HG03060 (cell line): ENCODE measurements around the gene MIA2.
"Not testable (repeated sequence)": the region's sequence is repeated elsewhere in the genome, so short reads cannot be mapped to it uniquely, and the experiment has no call there.

ENCODE experiments used
- ATAC-seq: cut with Tn5 transposase; IDR thresholded peaks from one replicate; pipeline ENCODE4 v1.9.1; 2021; ENCODE audit warnings: low read depth, moderate number of reproducible peaks; ENCODE audit not compliant: unreplicated experiment

MIA2 gene

GRCh38 chr14:39233680-39234326, at the start of gene MIA2:
Gene MIA2, plus strand, starts transcription at chr14:39233915. Its CDS starts 200 bp downstream, at chr14:39234115.
- no peak for ATAC-seq

- no peak for ATAC-seq
Measured at GRCh38 chr14:39184628-39185255, 49.0 kb upstream of the MIA2 start.

GRCh38 chr14:39185256-39186049, 48.3 kb upstream of the MIA2 start:
- ATAC-seq, result no peak

DNA sequence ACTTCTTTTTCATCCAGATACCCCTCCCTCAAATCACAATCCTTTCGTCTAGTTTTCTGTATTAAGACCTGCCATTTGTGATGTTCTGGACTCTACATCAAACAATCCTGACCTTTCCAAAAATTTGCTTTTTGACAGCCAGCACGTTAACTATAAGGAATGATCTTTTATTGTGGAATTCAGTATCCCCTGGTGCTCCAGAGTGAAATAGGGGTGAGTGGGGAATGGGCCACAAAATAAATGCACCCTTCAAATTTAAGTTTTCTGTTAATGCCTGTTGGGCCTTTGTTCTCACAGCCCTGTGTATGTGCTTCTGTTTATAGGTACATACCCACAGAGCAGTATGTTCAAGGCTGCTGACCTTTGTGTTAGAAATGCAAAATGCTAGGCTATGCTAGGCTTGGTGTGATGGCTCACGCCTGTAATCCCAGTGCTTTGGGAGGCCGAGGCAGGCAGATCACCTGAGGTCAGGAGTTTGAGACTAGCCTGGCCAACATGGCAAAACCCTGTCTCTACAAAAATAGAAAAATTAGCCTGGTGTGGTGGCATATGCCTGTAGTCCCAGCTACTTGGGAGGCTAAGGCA, 46.7 kb upstream of the MIA2 start:
- no peak for ATAC-seq

GRCh38 chr14:39203659-39204606, 29.8 kb upstream of the MIA2 start:
- ATAC-seq, result no peak

DNA sequence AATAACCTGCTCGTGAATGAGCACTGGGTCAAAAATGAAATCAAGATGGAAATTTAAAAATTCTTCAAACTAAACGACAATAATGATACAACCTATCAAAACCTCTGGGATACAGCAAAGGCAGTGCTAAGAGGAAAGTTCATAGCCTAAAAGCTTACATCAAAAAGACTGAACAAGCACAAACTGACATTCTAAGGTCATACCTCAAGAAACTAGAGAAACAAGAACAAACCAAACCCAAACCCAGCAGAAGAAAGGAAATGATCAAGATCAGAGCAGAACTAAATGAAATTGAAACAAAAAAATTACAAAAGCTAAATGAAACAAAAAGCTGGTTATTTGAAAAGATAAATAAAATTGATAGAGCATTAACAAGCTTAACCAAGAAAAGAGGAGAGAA, 26.3 kb upstream of the MIA2 start:
- not testable (repeated sequence) for ATAC-seq

DNA sequence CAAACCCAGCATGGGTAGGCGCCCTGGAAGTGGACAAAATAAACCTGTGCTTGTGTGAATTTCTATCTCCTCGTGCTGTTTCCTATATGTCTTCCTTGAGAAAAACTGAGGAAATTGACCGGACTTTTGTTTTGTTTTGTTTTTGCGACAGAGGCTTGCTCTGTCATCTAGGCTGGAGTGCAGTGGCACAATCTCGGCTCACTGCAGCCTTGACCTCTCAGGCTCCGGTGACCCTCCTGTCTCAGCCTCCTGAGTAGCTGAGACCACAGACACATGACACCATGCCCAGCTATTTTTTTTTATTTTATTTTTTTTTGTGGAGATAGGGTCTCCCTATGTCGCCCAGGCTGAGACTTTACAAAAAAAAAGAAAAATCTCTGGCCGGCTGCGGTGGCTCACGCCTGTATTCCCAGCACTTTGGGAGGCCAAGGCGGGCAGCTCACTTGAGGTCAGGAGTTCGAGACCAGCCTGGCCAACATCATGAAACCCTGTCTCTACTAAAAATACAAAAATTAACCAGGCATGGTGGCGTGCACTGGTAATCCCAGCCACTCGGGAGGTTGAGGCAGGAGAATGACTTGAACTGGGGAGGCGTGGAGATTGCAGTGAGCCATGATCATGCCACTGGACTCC, 22.5 kb upstream of the MIA2 start:
- ATAC-seq, result no peak

GRCh38 chr14:39212034-39212433, 21.7 kb upstream of the MIA2 start:
- ATAC-seq, result no peak

DNA sequence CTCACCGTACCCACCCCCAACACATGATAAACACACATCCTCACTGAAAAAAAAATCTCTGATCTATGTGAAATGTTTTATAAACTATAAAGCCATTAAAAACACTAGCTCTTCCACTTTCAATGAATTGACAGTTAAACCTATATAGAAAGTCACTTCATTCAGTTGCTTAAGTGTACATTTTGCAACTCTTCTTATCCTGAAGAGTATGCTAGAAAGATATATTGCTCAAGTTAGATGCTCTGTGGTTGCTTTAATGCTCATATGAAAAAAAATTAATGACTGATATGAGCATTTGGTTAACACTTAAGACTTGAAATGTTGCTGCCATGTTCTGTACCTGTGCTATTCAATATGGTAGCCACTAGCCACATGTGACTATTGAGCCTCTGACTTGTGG, 21.0 kb upstream of the MIA2 start:
- no peak for ATAC-seq

DNA sequence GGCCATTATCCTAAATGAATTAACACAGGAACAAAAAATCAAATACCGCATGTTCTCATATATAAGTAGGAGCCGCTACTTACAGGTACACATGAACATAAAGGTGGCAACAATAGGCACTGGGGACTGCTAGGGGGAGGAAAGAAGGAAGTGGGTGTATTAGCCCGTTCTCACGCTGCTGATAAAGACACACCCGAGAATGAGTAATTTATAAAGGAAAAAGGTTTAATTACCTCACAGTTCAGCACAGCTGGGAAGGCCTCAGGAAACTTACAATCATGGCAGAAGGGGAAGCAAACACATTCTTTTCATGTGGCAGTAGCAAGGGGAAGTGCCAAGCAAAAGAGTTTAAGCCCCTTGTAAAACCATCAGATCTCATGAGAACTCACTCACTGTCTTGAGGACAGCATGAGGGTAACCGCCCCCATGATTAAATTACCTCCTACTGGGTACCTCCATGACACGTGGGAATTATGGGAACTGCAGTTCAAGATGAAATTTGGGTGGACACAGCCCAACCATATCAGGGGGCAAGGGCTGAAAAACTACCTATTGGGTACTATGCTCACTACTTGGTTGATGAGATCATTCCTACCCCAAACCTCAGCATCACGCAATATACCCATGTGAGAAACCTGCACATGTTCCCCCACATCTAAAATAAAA, 16.4 kb upstream of the MIA2 start:
- no peak for ATAC-seq

- no peak for ATAC-seq
Measured at GRCh38 chr14:39218171-39218769, 15.4 kb upstream of the MIA2 start.

GRCh38 chr14:39219075-39219499, 14.6 kb upstream of the MIA2 start:
- no peak for ATAC-seq

DNA sequence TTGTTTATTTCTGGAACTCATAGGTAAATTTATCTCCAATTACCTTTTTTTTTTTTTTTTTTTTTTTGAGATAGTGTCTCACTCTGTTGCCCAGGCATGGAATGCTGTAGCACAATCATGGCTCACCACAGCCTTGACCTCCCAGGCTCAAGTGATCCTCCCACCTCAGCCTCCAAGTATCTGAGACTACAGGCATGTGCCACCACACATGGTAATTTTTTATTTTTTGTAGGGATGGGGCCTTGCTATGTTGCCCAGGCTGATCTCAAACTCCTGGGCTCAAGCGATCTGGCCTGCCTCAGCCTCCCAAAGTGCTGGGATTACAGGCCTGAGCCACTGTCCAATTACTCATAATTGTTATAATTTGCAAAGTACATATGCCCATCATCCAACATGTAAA, 13.2 kb upstream of the MIA2 start:
- not testable (repeated sequence) for ATAC-seq

DNA sequence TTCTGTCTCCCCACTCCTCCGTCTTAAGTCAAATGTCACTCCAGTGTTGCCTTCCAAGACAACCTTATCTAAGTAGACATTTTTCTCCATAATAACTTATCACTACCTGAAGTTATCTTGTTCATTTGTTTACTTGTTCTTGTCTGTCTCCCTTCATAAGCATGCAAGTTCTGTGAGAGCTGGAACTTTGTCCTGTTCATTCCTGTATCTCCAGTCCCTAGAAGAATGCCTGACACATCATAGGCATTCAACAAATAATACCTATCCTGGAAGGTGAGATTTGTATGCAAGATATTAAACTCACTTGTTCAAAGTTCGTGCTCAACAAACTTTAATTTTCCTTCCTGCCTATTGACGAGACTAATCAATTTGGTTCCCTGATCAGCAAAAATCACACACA, 5.7 kb upstream of the MIA2 start:
- no peak for ATAC-seq

GRCh38 chr14:39228509-39229221, 5.0 kb upstream of the MIA2 start:
- no peak for ATAC-seq

DNA sequence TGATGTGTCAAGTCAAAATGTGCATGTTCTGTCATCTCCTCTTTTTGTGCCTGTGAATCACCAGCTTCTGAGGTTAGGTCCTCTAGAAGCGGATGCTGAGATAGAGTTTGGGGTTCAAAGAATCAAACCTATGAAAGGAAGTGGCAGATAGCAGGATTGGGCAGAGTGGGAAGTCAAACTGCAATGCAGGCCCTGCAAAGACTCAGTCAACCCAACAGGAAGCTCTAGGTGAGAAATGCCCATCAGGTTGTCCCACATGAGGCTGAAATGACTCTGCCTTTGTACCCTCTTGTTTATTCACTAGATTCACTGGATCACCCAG, 4.5 kb upstream of the MIA2 start:
- no peak for ATAC-seq

DNA sequence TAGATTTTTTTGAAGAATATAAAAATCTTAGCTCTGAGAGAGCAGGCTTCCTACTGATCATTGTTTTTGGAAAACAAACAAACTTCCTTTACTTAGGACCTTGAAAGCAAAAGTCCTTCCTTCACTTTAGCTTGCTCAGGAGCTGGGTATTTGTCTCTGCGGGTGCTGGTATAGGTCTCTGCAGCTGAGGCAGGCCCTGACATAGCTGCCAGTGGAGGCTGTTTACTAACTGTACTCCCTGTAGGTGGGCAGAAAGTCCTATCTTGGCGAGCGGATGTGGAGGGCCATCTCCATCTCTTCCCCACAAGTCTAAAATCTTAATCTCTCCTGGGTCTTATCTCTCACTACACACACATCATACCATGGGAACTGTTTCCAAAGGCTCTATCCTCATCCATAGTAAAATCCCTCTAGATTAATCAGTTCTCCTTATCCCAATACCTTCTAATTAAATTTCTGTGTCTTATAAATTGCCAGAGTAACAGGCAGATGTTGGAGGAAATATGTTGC, 4.1 kb upstream of the MIA2 start:
- ATAC-seq, result no peak

GRCh38 chr14:39230416-39231035, 3.2 kb upstream of the MIA2 start:
- no peak for ATAC-seq
